AG04450 (cell line): ENCODE measurements around the gene NEURL1B. TPM values are rescaled to one million over a fixed set of nuclear protein-coding genes. Genes with fewer than 3 reads are reported as not detected.

Source experiments
- CTCF ChIA-PET: fragments of 300-600, 350-600 bp; formaldehyde crosslinking; extraction: SDS; loops from one replicate; lab custom pipeline; 2022; ENCODE audit warnings: antibody characterized with exemption, inconsistent platforms; lab: Charles Lee
- POLR2A ChIA-PET: fragments of 350-600 bp; formaldehyde crosslinking; extraction: SDS; loops from one replicate; lab custom pipeline; 2021; ENCODE audit warnings: antibody characterized with exemption, inconsistent platforms; lab: Yijun Ruan, JAX
- DNase-seq: peaks from one replicate; pipeline ENCODE4 v3.0.0-alpha.2; 2011; ENCODE audit warnings: low read depth, low spot score
- H3K27ac ChIP-seq: one replicate; pipeline ENCODE4 v1.5.1; 2012; ENCODE audit warnings: low read depth, low read length, control low read depth
- H3K27me3 ChIP-seq: one replicate; pipeline ENCODE4 v1.6.0; 2012; ENCODE audit warnings: low read length; ENCODE audit not compliant: control insufficient read depth, insufficient read depth
- H3K4me3 ChIP-seq: 2 replicates; pipeline ENCODE4 v1.5.1; 2011; ENCODE audit warnings: mild to moderate bottlenecking, low read depth, low read length, control low read depth
- H3K9me3 ChIP-seq: 2 replicates; pipeline ENCODE4 v1.5.1; 2012; ENCODE audit warnings: low read length; ENCODE audit not compliant: control insufficient read depth, insufficient read depth
- polyA plus RNA-seq: library from polyadenylated mRNA; depleted of rRNA; stranded (reverse); fragments of >200 nt; gene quantifications from 2 replicates; pipeline ENCODE4 v1.2.3, GENCODE V29; 2011
- TF ChIP-seq, protein P1 (sequence below): IDR thresholded peaks from 2 replicates; pipeline ENCODE4 v1.5.1; 2011; ENCODE audit warnings: low read depth, low read length, control low read depth, inconsistent platforms

NEURL1B gene
- polyA plus RNA-seq, 1 experiment: 1.8 TPM

DNA sequence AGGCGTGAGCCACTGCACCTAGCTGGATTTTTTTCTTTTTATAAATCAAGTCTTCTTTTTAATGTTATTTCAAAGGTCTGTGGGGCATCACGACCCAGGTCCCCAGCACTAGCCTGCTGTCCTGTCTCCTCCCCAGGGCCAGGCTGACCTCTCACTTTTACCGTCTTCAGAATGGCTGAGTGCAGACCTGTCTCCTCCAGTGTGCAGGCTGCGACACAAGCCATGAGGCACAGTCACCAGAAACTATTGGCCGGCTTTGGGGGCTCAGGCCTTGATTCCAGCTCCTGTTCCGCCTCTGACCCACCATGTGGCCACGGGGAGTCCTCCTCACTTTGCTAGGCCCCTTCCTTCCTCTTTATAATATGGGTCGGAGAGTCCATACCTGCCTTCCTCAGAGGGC lies 46.6 kb upstream of the NEURL1B start:
- Histone ChIP-seq H3K27ac (no peak overlapping the region), H3K27me3 (peaks cover 21% of the 10 kb centered on the region), H3K9me3 (peaks cover 8% of the 10 kb centered on the region; the same call in 1 of the 2 replicates), H3K4me3 (no peak overlapping the region)
- POLR2A ChIA-PET: no interaction called here
- TF ChIP-seq, protein P1, sequence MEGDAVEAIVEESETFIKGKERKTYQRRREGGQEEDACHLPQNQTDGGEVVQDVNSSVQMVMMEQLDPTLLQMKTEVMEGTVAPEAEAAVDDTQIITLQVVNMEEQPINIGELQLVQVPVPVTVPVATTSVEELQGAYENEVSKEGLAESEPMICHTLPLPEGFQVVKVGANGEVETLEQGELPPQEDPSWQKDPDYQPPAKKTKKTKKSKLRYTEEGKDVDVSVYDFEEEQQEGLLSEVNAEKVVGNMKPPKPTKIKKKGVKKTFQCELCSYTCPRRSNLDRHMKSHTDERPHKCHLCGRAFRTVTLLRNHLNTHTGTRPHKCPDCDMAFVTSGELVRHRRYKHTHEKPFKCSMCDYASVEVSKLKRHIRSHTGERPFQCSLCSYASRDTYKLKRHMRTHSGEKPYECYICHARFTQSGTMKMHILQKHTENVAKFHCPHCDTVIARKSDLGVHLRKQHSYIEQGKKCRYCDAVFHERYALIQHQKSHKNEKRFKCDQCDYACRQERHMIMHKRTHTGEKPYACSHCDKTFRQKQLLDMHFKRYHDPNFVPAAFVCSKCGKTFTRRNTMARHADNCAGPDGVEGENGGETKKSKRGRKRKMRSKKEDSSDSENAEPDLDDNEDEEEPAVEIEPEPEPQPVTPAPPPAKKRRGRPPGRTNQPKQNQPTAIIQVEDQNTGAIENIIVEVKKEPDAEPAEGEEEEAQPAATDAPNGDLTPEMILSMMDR: no peak
- CTCF ChIA-PET: no interaction called here
- DNase-seq: no peak

DNA sequence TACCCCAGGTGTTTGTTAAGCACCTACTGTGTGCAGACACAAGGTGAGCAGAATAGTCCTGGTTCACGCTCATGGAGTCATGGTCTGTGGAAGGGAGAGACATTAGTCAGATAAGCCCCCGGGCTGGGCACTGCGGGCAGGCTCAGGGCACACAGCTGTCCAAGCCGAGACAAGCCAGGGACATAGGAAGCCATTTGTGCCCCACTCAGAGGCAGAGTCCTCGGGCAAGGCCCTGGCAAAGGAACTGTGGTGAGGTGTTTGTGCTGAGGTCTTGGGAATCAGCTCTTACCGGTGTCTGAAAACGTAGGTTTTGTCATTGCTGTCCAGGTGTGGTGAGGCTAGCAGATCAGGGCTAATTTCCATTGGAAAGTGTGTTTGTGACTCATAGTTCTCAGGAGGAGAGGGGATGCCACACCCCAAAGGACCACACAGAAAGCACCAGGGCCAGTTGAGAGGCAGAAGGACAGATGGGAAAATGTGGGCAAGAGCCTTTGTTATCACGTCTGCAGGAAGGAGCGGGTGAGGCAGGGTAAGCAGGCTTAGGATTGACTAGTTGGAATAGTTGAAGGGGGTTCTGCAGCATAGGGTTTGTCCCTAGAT lies 46.1 kb upstream of the NEURL1B start:
- CTCF ChIA-PET: no interaction called here
- POLR2A ChIA-PET: no interaction called here

DNA sequence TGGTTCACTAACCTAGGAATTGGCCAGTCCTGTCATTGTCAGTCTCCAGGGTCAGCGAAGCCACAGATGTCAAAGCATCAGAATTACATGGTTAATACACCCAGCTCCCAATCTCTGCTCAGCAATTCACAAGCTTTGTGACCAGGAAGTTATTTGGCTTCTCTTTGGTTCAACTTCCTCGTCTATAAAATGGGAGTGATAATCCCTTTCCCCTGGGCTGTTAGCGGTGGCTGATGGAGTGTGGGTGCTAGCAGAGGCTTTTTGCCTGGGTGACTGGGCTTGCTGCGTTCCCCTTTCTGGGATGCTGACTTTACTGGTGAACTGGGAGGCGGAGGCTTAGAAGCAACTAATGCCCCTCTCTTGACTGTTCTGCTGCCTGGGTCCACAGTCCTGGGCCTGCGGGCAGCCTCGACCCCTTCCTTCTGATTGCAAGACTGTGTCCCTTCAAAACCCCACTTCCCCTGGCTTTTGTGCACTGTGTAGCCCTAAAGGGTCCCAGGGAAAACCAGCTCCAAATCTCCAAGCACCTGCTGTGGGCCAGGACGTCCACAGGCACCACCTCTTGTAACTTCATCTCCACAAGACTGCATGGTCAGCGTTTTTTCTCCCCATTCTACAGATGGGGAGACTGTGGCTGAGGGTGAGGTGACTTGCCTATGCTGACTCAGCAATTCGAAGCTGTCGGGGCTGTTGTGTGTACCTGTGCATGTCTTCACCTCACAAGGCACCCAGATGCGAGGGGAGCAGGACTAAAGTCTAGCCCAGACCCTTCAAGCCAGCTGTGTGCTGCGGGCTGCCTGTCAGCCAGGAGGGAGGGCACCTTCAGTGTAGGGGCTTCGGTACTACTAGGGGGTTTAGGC lies 45.2 kb upstream of the NEURL1B start:
- TF ChIP-seq, protein P1: no peak
- no peak for DNase-seq
- Histone ChIP-seq H3K27me3 (peaks cover 18% of the 10 kb centered on the region), H3K9me3 (peaks cover 8% of the 10 kb centered on the region; the same call in 1 of the 2 replicates), H3K4me3 (no peak overlapping the region), H3K27ac (no peak overlapping the region)
- CTCF ChIA-PET: no interaction called here
- POLR2A ChIA-PET: no interaction called here

More for the DNA sequence above, 46.1 kb upstream of the NEURL1B start:
- no peak overlapping the region for H3K27ac ChIP-seq
- H3K27me3 ChIP-seq: peaks cover 20% of the 10 kb centered on the region
- no peak overlapping the region for H3K4me3 ChIP-seq
- H3K9me3 ChIP-seq: peaks cover 8% of the 10 kb centered on the region; the same call in 1 of the 2 replicates
- DNase-seq: no peak
- TF ChIP-seq, protein P1: no peak

DNA sequence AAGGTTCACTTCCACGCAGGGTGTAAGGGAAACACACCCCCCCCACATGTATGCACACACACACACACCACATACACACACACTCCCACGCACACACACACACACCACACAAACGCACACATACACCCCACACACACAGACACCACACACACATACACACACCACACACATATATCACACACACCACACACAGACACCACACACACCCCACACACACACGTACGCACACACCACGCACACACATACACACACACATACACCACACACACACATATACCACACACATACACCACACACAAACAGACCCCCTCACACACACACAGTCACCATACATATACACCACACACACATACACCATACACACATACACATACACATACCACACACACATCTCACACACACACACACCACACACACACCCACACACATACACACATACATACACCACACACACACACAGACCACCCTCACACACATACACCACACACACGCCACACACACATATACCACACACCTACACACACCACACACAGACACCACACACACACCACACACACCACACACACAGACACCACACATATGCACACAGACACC lies 44.3 kb upstream of the NEURL1B start:
- CTCF ChIA-PET: no interaction called here
- POLR2A ChIA-PET: no interaction called here

More for the DNA sequence above, 44.3 kb upstream of the NEURL1B start:
- Histone ChIP-seq H3K4me3 (no peak overlapping the region), H3K9me3 (peaks cover 8% of the 10 kb centered on the region; the same call in 1 of the 2 replicates), H3K27me3 (peaks cover 14% of the 10 kb centered on the region), H3K27ac (no peak overlapping the region)
- TF ChIP-seq, protein P1: no peak
- no peak for DNase-seq
